OCI-LY7 (cell line): ENCODE data around the gene ADCY7.

Experiments used
- CTCF ChIP-seq: fragments of 200-600 bp; sonication (generic); conservative IDR thresholded peaks from 2 replicates; pipeline ENCODE4 v1.5.1; 2014; ENCODE audit warnings: mild to moderate bottlenecking, antibody characterized with exemption, low read length, moderate library complexity, mixed read lengths
- EZH2phosphoT487 ChIP-seq: fragments of 200-600 bp; sonication (generic); IDR thresholded peaks from 2 replicates; pipeline ENCODE4 v1.6.1; 2018; ENCODE audit warnings: low read depth, borderline replicate concordance, mild to moderate bottlenecking, mixed run types, antibody characterized with exemption, low read length, moderate library complexity, mixed read lengths

DNA sequence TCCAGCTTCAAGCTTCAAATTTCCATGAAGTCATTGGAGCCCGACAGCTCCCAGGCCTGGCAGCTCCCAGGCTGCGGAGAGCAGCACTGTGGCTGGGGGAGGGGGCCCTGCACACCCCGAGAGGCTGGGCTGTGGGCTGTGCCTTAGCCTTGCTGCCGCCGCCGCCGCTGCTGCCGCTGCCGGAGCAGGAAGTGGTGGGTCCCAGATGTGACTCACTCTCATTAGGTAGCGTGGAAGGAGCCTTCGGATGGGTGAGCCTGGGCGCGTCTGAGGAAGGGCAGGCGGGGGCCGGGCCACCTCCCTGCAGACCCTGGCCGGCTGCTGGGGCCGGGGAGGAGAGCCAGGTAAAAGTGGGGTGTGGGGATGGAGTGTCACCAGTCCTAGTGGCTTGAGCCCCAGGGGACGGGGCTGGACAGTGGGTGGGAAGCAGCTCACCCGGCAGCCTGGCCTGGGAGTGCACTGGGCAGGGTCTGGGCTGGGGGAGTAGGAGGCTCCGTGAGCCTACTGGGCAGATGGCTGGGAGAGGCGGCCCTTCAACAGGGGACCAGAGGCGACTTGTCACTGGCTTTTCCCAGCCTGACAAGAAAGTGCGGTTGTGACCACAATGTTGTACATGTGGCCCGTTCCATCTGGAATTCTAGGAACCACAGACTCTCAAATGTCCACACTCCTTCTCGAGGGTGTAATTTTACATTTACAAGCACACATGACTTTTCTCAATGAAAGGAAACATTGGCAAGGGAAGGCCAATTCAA, at the start of gene ADCY7:
- TF ChIP-seq CTCF, result no peak
- TF ChIP-seq EZH2phosphoT487, result no peak
